Activated naive CD4-positive, alpha-beta T cell treated with anti-CD3 and anti-CD28 coated beads for 36 hours (primary cell): ENCODE measurements around the gene PPP1R11. TPM values are rescaled to one million over a fixed set of nuclear protein-coding genes. Genes with fewer than 3 reads are reported as not detected.

Source experiments
- CTCF ChIA-PET: fragments of 350-600 bp; sonication (Branson Sonifier 250); formaldehyde crosslinking; loops from one replicate; lab custom pipeline; 2021; ENCODE audit warnings: antibody characterized with exemption; lab: Charles Lee
- DNase-seq: peaks from one replicate; pipeline ENCODE4 v3.0.0-alpha.2; 2020
- H3K27ac Mint-ChIP-seq: one replicate; pipeline ENCODE4 v1.8.0; 2021; ENCODE audit warnings: mild to moderate bottlenecking, mixed read lengths
- H3K27me3 Mint-ChIP-seq: one replicate; pipeline ENCODE4 v1.8.0; 2021; ENCODE audit warnings: low read depth, mixed read lengths
- H3K36me3 Mint-ChIP-seq: one replicate; pipeline ENCODE4 v1.8.0; 2021; ENCODE audit warnings: low read depth, mixed read lengths
- H3K4me1 Mint-ChIP-seq: one replicate; pipeline ENCODE4 v1.8.0; 2021; ENCODE audit warnings: low read depth, mixed read lengths
- H3K4me3 Mint-ChIP-seq: one replicate; pipeline ENCODE4 v1.8.0; 2021; ENCODE audit warnings: mild to moderate bottlenecking, moderate library complexity, mixed read lengths
- H3K9me3 Mint-ChIP-seq: one replicate; pipeline ENCODE4 v1.8.0; 2021; ENCODE audit warnings: mixed read lengths
- intact Hi-C: fragments of 100-400 bp; cut with micrococcal nuclease; formaldehyde crosslinking; loops from one replicate; pipeline ENCODE4 v1.15.1; 2023
- total RNA-seq, 2 experiments: library from RNA; stranded (reverse); gene quantifications; one replicate each; pipeline ENCODE4 v1.2.3, GENCODE V29; 2021

The PPP1R11 gene
- total RNA-seq, 2 experiments from 2014 or later, result 42.8 to 46.6 TPM

DNA sequence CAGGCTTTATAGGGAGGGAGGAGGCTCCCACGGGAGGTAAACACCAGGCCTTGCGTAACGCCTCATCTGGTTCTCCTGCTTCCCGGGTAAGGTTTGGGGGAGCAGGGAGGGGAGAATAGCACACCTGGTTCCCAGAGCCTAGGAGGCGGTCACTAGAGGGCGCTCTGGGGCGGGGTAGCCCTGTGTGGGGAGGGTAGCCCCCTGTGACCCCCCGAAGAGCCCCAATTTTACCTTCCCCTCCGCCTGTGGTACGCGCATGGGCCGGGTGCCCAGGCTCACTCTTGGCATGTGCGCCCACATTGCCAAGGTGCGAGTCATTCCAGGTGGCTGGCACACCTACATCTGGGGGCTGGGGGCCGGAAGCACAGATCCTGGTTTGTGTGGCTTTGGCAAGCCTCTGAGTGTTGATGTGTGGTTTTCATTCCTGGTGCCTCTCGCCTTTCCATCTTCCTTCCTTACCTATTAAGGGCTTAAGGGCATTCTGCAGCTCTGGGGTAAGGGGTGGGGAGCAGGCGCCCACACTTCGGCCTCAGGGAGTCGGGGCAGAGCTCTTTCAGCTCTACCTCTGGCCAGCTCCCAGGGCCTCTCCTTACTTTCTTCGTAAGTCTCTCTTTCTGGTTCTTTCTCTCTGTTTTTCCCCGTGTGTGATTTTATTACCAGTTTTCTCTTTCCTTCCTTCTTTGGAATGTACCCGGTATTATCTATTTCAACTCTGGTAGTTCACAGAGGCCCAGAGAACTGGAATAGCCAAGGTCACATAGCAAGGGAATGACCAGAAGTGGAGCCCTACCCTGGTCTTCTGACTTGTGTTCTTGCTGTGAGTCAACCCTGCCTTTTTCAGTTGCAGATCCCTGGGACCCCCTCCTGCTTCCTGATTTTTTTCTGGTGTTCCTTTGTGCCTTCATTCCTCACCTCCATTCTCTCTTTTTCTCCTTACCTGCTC lies 9.1 kb downstream of the PPP1R11 start:
- peaks cover 31% of the 10 kb centered on the region for H3K27me3 Mint-ChIP-seq
- intact Hi-C loops, result loop anchor here (2.0 kb wide), 1 partner anchor 55 kb away; no protein-coding TSS in a partner anchor
- DNase-seq, result peak; percentile 38
- H3K4me3 Mint-ChIP-seq, result peak overlapping the region; percentile 50
- CTCF ChIA-PET, result interaction anchor here (0.8 to 2.2 kb wide), 5 partner anchors 11 to 91 kb away, joined by 3 to 6 read pairs (median 4); no protein-coding TSS in a partner anchor
- peaks cover 34% of the 10 kb centered on the region for H3K4me1 Mint-ChIP-seq
- no peaks in the 10 kb centered on the region for H3K36me3 Mint-ChIP-seq
- H3K27ac Mint-ChIP-seq, result no peak overlapping the region
- H3K9me3 Mint-ChIP-seq, result no peaks in the 10 kb centered on the region

DNA sequence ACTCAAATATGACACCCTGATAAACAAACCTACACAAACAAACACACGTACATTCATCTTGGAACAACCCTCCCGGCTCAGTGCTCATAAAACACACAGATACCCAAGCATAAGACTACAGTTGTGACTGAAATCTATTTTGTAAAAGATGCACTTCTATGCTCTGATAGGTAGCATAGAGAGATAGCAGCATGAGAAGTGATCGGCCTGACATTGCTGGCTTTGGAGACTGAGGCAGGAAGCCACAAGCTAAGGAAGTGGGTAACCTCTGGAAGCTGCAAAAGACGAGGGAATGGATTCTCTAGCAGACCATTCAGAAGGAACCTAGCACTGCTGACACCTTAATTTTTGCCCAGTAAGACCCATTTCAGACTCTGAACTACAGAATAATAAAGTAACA lies 10.2 kb downstream of the PPP1R11 start:
- no peaks in the 10 kb centered on the region for H3K9me3 Mint-ChIP-seq
- CTCF ChIA-PET, result interaction anchor here (0.8 to 2.2 kb wide), 3 partner anchors 10 to 24 kb away, joined by 3 to 6 read pairs (median 4); no protein-coding TSS in a partner anchor
- peaks cover 24% of the 10 kb centered on the region for H3K27me3 Mint-ChIP-seq
- H3K36me3 Mint-ChIP-seq, result no peaks in the 10 kb centered on the region
- no peak for DNase-seq
- intact Hi-C loops, result no loop called here
- no peak overlapping the region for H3K4me3 Mint-ChIP-seq
- H3K27ac Mint-ChIP-seq, result no peak overlapping the region
- peaks cover 30% of the 10 kb centered on the region for H3K4me1 Mint-ChIP-seq

DNA sequence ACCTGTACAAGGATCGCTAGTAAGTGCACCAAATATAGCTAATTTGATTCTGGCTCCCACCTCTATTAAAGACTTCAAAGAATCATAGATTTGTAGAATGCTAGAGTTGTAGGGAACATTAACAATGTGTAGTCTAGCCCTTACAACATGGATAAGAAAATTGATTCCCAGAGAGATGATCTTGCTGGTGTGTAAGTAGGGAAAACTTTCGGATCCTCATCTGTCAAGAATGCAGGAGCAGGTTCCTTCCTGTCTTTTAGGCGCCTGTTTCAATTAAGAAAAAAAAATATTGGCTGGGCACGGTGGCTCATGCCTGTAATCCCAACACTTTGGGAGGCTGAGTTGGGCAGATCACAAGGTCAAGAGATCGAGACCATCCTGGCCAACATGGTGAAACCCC lies 20.9 kb downstream of the PPP1R11 start:
- no peaks in the 10 kb centered on the region for H3K36me3 Mint-ChIP-seq
- no peak for DNase-seq
- H3K27ac Mint-ChIP-seq, result no peak overlapping the region
- H3K4me3 Mint-ChIP-seq, result no peak overlapping the region
- no peaks in the 10 kb centered on the region for H3K4me1 Mint-ChIP-seq
- CTCF ChIA-PET, result interaction anchor here (1.2 to 1.8 kb wide), 2 partner anchors 11 to 37 kb away, joined by 3 to 6 read pairs; no protein-coding TSS in a partner anchor
- peaks cover 9% of the 10 kb centered on the region for H3K27me3 Mint-ChIP-seq
- intact Hi-C loops, result no loop called here
- no peaks in the 10 kb centered on the region for H3K9me3 Mint-ChIP-seq

DNA sequence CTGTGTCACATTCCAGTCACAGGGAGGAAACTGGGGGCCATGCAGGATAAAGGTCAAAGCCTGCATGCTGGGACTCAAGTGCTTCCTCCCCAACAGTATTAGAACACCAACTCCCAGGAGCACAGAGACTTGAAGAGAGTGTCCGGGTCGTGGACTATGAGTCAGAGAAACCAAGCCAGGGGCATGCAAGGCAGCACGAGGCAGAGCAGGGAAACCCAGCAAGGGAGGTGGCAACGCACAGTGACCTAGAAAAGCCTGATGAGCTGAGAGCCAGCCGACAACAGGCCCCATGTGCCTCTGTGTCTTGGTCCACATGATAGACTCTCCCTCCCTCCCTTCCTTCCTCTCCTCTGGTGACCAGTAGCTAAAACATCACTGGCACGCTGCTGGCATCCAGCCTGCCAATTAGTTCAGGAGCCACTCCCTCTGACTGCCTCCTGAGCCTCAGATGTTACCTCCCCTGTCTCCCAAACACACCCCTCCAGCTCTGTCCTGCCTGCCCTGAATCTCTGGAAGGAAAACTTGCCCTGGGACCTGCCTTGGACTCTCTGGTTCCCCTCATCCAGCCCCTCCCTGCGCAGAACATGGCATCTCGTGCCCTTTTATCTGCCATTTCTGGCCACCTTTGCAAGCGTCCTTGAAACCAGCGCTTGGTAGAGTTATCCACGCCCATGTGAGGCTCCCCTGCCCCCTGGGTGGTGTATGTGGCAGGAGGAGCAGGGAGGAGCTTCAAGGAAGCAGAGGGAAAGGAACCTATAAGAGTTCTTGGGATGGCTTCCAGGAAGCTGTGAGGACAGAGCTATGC lies 24.8 kb downstream of the PPP1R11 start:
- no peak overlapping the region for H3K4me3 Mint-ChIP-seq
- no peaks in the 10 kb centered on the region for H3K4me1 Mint-ChIP-seq
- CTCF ChIA-PET, result interaction anchor here (0.7 to 1.5 kb wide), 3 partner anchors 39 to 495 kb away, joined by 3 to 4 read pairs (median 3); no protein-coding TSS in a partner anchor
- peaks cover 9% of the 10 kb centered on the region for H3K27me3 Mint-ChIP-seq
- intact Hi-C loops, result no loop called here
- H3K27ac Mint-ChIP-seq, result no peak overlapping the region
- no peaks in the 10 kb centered on the region for H3K9me3 Mint-ChIP-seq
- no peak for DNase-seq
- H3K36me3 Mint-ChIP-seq, result no peaks in the 10 kb centered on the region

DNA sequence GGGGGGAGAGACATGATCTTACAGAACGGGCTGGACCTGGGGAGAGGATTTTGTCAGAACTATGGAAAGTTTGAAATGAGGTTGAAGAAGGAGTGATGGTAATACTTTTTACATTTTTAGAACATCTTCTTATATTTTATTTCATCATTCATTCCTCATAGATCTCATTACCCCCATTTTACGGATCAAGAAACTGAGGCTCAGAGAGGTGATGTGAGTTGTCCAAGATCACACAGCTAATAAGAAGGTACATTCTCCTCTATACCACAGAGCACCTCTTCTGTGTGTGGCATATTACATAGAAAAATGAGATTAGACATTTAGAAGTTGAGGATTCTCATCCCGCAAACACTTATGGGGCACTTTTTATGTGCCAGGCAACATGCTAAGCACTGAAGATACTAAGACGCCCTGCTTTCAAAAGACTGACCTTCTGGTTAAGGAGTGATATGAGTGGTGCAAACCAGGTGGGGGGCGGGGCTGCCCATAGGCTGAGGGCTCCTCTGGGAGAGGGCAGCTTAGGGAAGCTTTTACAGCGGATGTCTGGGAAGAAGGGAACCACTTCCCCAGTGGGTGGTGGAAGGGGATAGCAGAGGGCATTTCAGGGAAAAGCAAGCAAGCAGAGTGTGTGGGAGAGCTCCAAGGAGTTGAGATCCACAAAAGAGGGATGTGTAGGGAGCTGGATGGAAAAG lies 26.0 kb downstream of the PPP1R11 start:
- Mint-ChIP-seq H3K27ac (no peak overlapping the region), H3K9me3 (no peaks in the 10 kb centered on the region), H3K27me3 (peaks cover 9% of the 10 kb centered on the region), H3K36me3 (no peaks in the 10 kb centered on the region), H3K4me1 (peaks cover 9% of the 10 kb centered on the region), H3K4me3 (no peak overlapping the region)
- intact Hi-C loops, result no loop called here
- DNase-seq, result no peak
- CTCF ChIA-PET, result interaction anchor here (0.7 to 2.1 kb wide), 4 partner anchors 10 to 77 kb away, joined by 3 to 10 read pairs (median 4); no protein-coding TSS in a partner anchor

DNA sequence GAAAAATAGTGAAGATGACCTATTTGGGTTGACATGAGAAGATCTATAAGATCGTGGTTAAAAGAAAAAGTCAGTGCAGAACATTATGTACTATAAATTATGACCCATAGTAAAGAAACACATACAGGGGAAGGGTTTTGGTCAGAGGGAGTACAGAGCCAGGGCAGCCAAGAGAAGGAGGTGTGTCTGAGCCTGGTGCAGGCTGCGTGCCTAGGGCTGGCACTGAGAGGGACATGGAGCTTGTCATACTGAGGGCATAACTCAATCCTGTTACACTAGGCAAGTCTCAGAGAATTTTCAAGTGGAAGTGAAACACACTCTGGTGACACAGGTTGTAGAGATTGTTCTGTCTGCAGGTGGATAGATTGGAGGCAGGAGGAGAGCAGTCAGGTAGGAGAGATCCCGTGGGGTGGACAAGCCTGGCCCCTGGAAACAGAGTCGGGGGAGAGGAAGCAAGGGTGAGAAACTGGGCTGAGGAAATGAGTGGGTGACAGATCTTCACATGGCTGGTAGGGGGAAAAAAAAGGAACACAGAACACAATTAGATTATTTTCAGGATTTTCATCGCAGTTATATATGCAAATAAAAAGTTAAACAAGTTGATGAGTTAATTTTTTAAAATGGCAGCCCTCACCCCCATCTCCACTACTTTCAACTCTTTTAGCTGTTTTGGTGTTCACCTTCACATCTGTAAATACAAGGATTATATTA lies 27.1 kb downstream of the PPP1R11 start:
- no peak overlapping the region for H3K27ac Mint-ChIP-seq
- no peaks in the 10 kb centered on the region for H3K36me3 Mint-ChIP-seq
- H3K4me1 Mint-ChIP-seq, result peaks cover 19% of the 10 kb centered on the region
- no peak overlapping the region for H3K4me3 Mint-ChIP-seq
- no peak for DNase-seq
- intact Hi-C loops, result no loop called here
- peaks cover 10% of the 10 kb centered on the region for H3K27me3 Mint-ChIP-seq
- CTCF ChIA-PET, result interaction anchor here (1.3 to 2.1 kb wide), 2 partner anchors 9 to 37 kb away, joined by 10 read pairs; no protein-coding TSS in a partner anchor
- H3K9me3 Mint-ChIP-seq, result no peaks in the 10 kb centered on the region

DNA sequence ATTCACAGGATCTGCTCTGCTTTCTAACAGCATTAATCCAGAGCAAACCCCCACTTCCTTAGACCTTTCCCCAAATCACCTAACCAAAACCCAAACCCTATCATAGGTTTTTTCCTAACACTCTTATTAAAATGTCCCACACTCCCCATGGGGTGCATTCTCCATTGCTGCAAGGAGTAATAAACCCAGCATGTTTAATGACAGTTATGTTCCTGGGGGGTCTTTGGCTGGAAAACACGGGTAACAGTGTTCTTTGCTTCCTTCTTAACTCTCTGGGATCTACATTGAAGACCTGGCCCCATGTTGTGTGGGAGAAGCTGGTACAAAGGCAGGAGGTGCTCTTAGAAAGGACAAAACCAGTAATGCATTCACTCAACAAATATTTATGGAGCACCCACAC lies 29.8 kb downstream of the PPP1R11 start:
- H3K27me3 Mint-ChIP-seq, result peaks cover 16% of the 10 kb centered on the region
- H3K4me1 Mint-ChIP-seq, result peaks cover 42% of the 10 kb centered on the region
- no peaks in the 10 kb centered on the region for H3K36me3 Mint-ChIP-seq
- no peak for DNase-seq
- no peaks in the 10 kb centered on the region for H3K9me3 Mint-ChIP-seq
- H3K4me3 Mint-ChIP-seq, result no peak overlapping the region
- intact Hi-C loops, result no loop called here
- H3K27ac Mint-ChIP-seq, result no peak overlapping the region
- CTCF ChIA-PET, result interaction anchor here (0.5 to 1.9 kb wide), 3 partner anchors 34 to 123 kb away, joined by 3 to 8 read pairs (median 5); no protein-coding TSS in a partner anchor

DNA sequence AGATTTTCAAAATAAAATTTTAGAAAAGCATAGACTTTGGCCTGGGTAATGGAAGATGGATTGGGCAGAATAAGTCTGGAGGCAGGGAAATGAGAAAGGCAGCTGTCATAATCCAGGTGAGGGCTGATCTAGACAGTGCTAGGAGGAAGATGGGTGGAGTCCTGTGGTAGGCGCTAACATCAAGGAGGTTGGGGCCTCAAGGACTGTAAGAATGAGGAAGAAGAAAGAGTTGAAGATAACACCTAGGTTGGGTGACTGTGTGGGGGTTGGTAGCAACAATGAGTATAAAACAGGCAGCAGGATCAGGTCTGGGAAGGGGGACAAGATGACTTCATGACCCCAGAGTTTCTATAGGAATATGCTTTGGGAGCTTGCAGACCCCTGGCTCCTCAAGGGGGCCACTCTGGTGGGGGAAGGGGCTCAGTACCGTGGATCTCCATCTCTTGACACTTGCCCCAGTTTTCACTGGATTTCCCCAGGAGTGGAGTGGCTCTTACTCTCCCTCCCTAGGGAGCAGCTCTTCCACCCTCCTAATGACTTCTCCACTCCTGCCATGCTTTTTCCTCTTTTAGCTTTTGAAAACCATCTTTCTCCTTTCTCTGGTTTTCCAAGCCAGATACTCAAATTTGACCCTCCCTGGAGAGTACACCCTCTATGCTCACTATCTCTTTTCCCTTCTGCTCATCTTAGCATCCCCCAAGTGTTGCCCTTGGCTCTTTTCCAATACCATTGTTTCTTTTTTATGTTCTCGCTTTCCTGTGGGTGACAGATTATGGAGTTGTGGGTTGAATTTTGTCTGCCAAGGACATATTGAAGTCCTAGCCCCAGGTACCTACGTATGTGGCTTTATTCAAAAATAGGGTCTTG lies 31.1 kb downstream of the PPP1R11 start:
- CTCF ChIA-PET, result interaction anchor here (1.9 kb wide), 1 partner anchor 33 kb away, joined by 8 read pairs; no protein-coding TSS in a partner anchor
- peak; percentile 39 for DNase-seq
- H3K4me1 Mint-ChIP-seq, result peaks cover 50% of the 10 kb centered on the region
- no peaks in the 10 kb centered on the region for H3K9me3 Mint-ChIP-seq
- no peaks in the 10 kb centered on the region for H3K36me3 Mint-ChIP-seq
- no peak overlapping the region for H3K27ac Mint-ChIP-seq
- peaks cover 16% of the 10 kb centered on the region for H3K27me3 Mint-ChIP-seq
- H3K4me3 Mint-ChIP-seq, result no peak overlapping the region
- intact Hi-C loops, result no loop called here

DNA sequence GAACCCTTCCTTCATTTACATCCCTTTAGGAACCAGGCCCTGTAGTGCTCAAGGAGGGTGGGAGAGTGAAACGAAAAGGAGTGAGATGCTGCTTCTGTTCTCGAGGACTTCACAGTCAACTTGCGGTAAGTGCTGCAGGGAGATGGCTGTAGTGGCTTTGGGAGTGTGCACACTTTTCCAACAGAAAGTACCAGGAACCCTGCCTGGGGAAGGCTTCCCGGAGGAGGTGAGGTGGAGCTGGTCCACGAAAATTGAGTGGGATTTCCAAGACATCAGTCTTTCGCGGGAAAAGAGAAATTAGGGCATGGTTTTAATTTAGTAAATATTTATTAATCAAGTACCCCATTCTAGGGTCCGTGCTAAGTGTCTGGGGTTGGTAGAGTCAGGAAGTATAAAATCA lies 33.2 kb downstream of the PPP1R11 start:
- intact Hi-C loops, result no loop called here
- no peaks in the 10 kb centered on the region for H3K36me3 Mint-ChIP-seq

More for the DNA sequence above, 33.2 kb downstream of the PPP1R11 start:
- Mint-ChIP-seq H3K27ac (no peak overlapping the region), H3K27me3 (peaks cover 20% of the 10 kb centered on the region), H3K9me3 (no peaks in the 10 kb centered on the region), H3K4me1 (peaks cover 56% of the 10 kb centered on the region), H3K4me3 (peak overlapping the region; percentile 78)
- CTCF ChIA-PET, result interaction anchor here (1.6 kb wide), 1 partner anchor 31 kb away, joined by 7 read pairs; no protein-coding TSS in a partner anchor
- DNase-seq, result no peak
